Peyer's patch (tissue), 4 donors: ENCODE measurements around the gene PPM1E.

ENCODE experiments used
- POLR2A ChIP-seq, 2 donors: fragments of 450-650 bp; IDR thresholded peaks; one replicate each; pipeline ENCODE4 v1.5.1; 2017; ENCODE audit warnings: antibody characterized with exemption in 2 of 2, mild to moderate bottlenecking in 2 of 2, moderate library complexity in 2 of 2
- TF ChIP-seq, protein P1 (sequence below), 6 experiments: fragments of 450-650 bp in 4 of 6; fragments of 200-600 bp in 2 of 6; sonication (generic) in 1 of 6; IDR thresholded peaks; one replicate each; pipeline ENCODE4 v1.5.1; 2017 to 2019; ENCODE audit warnings: antibody characterized with exemption in 6 of 6, mild to moderate bottlenecking in 3 of 6, moderate library complexity in 1 of 6

DNA sequence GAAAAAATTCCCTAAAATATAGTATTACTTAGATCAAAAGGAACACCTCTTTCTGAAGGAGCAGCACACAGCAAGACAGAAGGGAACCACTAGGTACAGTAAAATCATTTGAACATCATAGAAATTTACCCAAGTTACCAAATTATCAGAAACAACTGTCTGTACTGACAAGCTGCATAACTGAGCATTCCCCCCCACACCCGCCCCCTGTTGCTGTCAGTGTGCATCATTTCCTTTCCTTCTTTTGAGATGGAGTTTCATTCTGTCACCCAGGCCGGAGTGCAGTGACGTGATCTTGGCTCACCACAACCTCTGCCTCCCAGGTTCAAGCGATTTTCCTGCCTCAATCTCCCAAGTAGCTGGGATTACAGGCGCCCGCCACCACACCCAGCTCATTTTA is 230.3 kb downstream of the PPM1E start:
- TF ChIP-seq, protein P1, sequence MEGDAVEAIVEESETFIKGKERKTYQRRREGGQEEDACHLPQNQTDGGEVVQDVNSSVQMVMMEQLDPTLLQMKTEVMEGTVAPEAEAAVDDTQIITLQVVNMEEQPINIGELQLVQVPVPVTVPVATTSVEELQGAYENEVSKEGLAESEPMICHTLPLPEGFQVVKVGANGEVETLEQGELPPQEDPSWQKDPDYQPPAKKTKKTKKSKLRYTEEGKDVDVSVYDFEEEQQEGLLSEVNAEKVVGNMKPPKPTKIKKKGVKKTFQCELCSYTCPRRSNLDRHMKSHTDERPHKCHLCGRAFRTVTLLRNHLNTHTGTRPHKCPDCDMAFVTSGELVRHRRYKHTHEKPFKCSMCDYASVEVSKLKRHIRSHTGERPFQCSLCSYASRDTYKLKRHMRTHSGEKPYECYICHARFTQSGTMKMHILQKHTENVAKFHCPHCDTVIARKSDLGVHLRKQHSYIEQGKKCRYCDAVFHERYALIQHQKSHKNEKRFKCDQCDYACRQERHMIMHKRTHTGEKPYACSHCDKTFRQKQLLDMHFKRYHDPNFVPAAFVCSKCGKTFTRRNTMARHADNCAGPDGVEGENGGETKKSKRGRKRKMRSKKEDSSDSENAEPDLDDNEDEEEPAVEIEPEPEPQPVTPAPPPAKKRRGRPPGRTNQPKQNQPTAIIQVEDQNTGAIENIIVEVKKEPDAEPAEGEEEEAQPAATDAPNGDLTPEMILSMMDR (IDR thresholded peaks at IDR 0.05) = no peak
- no peak for TF ChIP-seq POLR2A (IDR thresholded peaks at IDR 0.05)
